ENCODE data around the gene OGDH.

The OGDH gene

DNA sequence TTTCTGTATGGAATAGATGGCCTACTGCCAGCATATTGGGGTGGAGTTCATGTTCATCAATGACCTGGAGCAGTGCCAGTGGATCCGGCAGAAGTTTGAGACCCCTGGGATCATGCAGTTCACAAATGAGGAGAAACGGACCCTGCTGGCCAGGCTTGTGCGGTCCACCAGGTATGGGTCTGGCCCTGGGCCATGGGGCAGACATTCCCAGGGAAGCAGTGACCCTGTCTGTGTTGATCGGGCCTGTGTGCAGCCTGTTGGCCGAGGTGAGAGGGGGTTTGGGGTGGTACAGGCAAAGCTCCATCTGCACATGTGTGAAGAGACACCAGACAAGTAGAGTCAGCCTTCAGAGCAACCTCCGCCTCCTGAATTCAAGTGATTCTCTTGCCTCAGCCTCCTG, 67.3 kb downstream of the OGDH start:
- Histone ChIP-seq H3K4me3 (ENCODE audit: low read depth, low read length) (no peak overlapping the region), H3K27me3 (no peaks in the 10 kb centered on the region), H3K4me1 (no peaks in the 10 kb centered on the region), H3K36me3 (peaks cover 24% of the 10 kb centered on the region), H3K9me3 (no peaks in the 10 kb centered on the region)
- DNase-seq: no peak
- TF ChIP-seq, protein P1, sequence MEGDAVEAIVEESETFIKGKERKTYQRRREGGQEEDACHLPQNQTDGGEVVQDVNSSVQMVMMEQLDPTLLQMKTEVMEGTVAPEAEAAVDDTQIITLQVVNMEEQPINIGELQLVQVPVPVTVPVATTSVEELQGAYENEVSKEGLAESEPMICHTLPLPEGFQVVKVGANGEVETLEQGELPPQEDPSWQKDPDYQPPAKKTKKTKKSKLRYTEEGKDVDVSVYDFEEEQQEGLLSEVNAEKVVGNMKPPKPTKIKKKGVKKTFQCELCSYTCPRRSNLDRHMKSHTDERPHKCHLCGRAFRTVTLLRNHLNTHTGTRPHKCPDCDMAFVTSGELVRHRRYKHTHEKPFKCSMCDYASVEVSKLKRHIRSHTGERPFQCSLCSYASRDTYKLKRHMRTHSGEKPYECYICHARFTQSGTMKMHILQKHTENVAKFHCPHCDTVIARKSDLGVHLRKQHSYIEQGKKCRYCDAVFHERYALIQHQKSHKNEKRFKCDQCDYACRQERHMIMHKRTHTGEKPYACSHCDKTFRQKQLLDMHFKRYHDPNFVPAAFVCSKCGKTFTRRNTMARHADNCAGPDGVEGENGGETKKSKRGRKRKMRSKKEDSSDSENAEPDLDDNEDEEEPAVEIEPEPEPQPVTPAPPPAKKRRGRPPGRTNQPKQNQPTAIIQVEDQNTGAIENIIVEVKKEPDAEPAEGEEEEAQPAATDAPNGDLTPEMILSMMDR (IDR thresholded peaks at IDR 0.05; ENCODE audit: low read depth, low read length): no peak

DNA sequence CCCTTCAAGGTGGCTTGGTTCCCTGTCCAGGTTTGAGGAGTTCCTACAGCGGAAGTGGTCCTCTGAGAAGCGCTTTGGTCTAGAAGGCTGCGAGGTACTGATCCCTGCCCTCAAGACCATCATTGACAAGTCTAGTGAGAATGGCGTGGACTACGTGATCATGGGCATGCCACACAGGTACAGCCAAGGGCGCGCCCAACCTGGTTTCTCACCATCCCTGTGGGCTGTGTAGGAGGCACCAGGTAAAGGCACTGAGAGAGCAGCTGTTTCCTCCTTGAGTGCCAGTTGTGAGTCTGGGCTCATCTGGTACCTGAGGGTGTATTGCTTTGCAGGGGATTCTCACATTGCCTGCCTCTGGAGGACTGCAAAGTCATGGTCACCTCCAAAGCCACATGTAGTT, 68.0 kb downstream of the OGDH start:
- no peaks in the 10 kb centered on the region for H3K4me1 ChIP-seq

DNA sequence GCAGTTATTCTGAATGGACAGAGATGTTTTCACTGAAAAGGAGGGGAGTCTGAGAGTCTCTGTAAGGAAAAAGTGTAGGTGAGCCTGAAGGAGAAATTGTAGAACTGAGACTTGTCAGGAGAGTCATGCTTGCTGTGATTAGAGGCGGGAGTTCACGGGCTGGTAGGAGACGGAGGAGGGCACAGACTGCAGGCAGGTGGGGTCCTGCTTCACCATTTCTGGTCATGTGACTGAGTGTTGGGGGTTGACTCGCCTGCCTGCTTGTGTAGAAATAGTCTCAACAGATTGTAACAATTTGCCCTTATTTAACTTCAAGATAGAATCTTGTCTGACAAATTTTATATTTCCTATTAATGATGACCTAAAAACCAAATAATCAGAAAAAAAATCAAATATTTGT, 70.3 kb downstream of the OGDH start:
- Histone ChIP-seq H3K4me3 (ENCODE audit: low read depth, low read length) (no peak overlapping the region), H3K27me3 (no peaks in the 10 kb centered on the region), H3K9me3 (no peaks in the 10 kb centered on the region), H3K36me3 (peaks cover 30% of the 10 kb centered on the region), H3K4me1 (no peaks in the 10 kb centered on the region)
- DNase-seq: no peak
- TF ChIP-seq, protein P1 (IDR thresholded peaks at IDR 0.05; ENCODE audit: low read depth, low read length): no peak

More for the DNA sequence above, 68.0 kb downstream of the OGDH start:
- no peaks in the 10 kb centered on the region for H3K9me3 ChIP-seq
- no peak for DNase-seq
- TF ChIP-seq, protein P1 (IDR thresholded peaks at IDR 0.05; ENCODE audit: low read depth, low read length): no peak
- H3K36me3 ChIP-seq: peaks cover 26% of the 10 kb centered on the region
- H3K27me3 ChIP-seq: no peaks in the 10 kb centered on the region
- no peak overlapping the region for H3K4me3 ChIP-seq (ENCODE audit: low read depth, low read length)

DNA sequence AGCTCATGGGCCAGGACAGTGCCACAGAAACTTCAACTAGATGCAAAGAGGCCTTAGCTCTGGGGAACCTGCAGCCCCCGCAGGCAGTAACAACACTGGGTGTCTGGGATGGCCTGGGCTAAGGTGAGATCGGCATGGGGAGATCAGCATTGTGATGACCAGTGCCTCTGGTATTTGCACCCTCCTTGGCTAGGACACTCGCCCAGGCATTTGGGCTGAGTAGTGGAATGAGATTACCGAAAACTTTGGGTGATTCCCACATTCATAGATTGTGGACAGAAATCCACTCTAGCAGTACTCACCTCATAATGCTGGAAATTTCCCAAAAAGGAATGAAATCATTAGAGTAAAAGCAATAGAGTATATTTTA, 71.7 kb downstream of the OGDH start:
- Histone ChIP-seq H3K4me1 (no peaks in the 10 kb centered on the region), H3K27me3 (no peaks in the 10 kb centered on the region), H3K4me3 (ENCODE audit: low read depth, low read length) (no peak overlapping the region), H3K36me3 (peaks cover 34% of the 10 kb centered on the region), H3K9me3 (no peaks in the 10 kb centered on the region)
- TF ChIP-seq, protein P1 (IDR thresholded peaks at IDR 0.05; ENCODE audit: low read depth, low read length): no peak
- no peak for DNase-seq

DNA sequence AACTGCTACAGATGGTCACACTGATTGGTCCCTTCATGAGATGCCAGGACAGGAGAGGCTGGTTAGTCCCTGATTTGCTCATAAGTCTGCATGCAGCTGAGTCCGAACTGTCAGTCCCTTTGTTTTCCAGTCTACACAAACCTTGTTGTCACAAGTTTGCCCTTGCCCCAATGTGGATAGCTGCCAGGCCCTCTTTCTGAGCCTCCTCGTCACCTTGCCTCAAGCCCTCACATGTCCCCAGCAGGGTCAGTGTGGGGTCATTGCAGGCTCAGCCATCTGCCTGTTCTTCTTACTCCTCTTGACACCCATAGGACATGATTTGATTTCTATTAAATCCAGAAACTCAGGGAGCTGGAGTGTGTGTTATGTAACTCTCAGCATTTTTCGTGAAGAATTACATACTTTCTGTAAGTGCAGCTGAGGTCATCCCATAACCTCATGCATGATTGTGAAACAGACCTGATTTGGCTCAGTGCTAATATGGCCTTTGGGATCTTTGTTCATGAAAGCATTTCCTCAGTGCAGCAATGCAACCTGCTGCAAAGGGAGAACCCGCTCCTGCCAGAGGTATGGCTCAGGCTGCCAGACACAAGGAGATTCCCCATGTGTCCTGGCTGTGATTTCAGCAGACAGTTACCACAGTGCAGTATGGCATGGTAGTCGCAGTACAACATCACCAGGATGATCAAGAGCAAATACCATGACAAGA, 72.2 kb downstream of the OGDH start:
- no peaks in the 10 kb centered on the region for H3K27me3 ChIP-seq
- no peak for DNase-seq
- H3K4me3 ChIP-seq (ENCODE audit: low read depth, low read length): no peak overlapping the region
- no peaks in the 10 kb centered on the region for H3K4me1 ChIP-seq
- TF ChIP-seq, protein P1 (IDR thresholded peaks at IDR 0.05; ENCODE audit: low read depth, low read length): no peak
- H3K36me3 ChIP-seq: peaks cover 35% of the 10 kb centered on the region
- no peaks in the 10 kb centered on the region for H3K9me3 ChIP-seq

DNA sequence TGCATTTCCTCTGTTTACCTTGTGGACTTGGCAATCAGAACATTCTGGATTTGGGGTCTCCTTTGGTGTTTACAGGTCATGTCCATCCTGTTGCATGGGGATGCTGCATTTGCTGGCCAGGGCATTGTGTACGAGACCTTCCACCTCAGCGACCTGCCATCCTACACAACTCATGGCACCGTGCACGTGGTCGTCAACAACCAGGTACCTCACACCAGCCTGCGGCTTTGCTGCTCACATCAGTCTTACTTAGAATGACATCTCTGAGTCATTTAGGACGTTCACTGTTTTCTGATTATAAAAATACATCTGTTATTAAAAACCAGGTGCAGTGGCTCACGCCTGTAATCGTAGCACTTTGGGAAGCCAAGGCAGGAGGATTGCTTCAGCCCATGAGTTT, 75.2 kb downstream of the OGDH start:
- Histone ChIP-seq H3K27me3 (no peaks in the 10 kb centered on the region), H3K4me1 (no peaks in the 10 kb centered on the region), H3K36me3 (peaks cover 26% of the 10 kb centered on the region), H3K4me3 (ENCODE audit: low read depth, low read length) (no peak overlapping the region), H3K9me3 (no peaks in the 10 kb centered on the region)
- TF ChIP-seq, protein P1 (IDR thresholded peaks at IDR 0.05; ENCODE audit: low read depth, low read length): no peak
- DNase-seq: no peak

Measured in BE2C (cell line).